ENCODE measurements around the gene KCNJ16.

Gene KCNJ16

GRCh38 chr17:70099294-70099693 is 24.3 kb downstream of the KCNJ16 start:
- no peak for DNase-seq

- DNase-seq: no peak
Observed at GRCh38 chr17:70099884-70100283, 24.9 kb downstream of the KCNJ16 start.

- no peak for DNase-seq
Observed at GRCh38 chr17:70100983-70101382, 26.0 kb downstream of the KCNJ16 start.

GRCh38 chr17:70102531-70102930 is 27.5 kb downstream of the KCNJ16 start:
- DNase-seq: no peak

GRCh38 chr17:70104791-70105523 is 29.9 kb downstream of the KCNJ16 start:
- no peak for DNase-seq

GRCh38 chr17:70105641-70106040 is 30.6 kb downstream of the KCNJ16 start:
- DNase-seq: no peak

- no peak for DNase-seq
Observed at GRCh38 chr17:70106551-70106950, 31.5 kb downstream of the KCNJ16 start.

GRCh38 chr17:70107441-70107840 is 32.4 kb downstream of the KCNJ16 start:
- DNase-seq: no peak

GRCh38 chr17:70107904-70108565 is 33.0 kb downstream of the KCNJ16 start:
- no peak for DNase-seq

- DNase-seq: no peak
Observed at GRCh38 chr17:70109497-70109896, 34.5 kb downstream of the KCNJ16 start.

GRCh38 chr17:70110443-70110880 is 35.4 kb downstream of the KCNJ16 start:
- no peak for DNase-seq

GRCh38 chr17:70111201-70111600 is 36.2 kb downstream of the KCNJ16 start:
- DNase-seq: no peak

- DNase-seq: no peak
Observed at GRCh38 chr17:70114405-70114804, 39.4 kb downstream of the KCNJ16 start.

- DNase-seq: no peak
Observed at GRCh38 chr17:70115126-70115525, 40.1 kb downstream of the KCNJ16 start.

GRCh38 chr17:70116919-70117318 is 41.9 kb downstream of the KCNJ16 start:
- no peak for DNase-seq

- DNase-seq: no peak
Observed at GRCh38 chr17:70119545-70119944, 44.5 kb downstream of the KCNJ16 start.

GRCh38 chr17:70119983-70120382 is 45.0 kb downstream of the KCNJ16 start:
- DNase-seq: no peak

- DNase-seq: no peak
Observed at GRCh38 chr17:70120425-70120824, 45.4 kb downstream of the KCNJ16 start.

GRCh38 chr17:70121126-70121525 is 46.1 kb downstream of the KCNJ16 start:
- DNase-seq: no peak

GRCh38 chr17:70123193-70123592 is 48.2 kb downstream of the KCNJ16 start:
- DNase-seq: no peak

- no peak for DNase-seq
Observed at GRCh38 chr17:70124723-70125122, 49.7 kb downstream of the KCNJ16 start.

- DNase-seq: no peak
Observed at GRCh38 chr17:70127221-70127873, 52.3 kb downstream of the KCNJ16 start.

GRCh38 chr17:70128727-70129238 is 53.8 kb downstream of the KCNJ16 start:
- no peak for DNase-seq

GRCh38 chr17:70130289-70130688 is 55.3 kb downstream of the KCNJ16 start:
- no peak for DNase-seq
